NCI-H146 treated with DMSO at 0.1 percent for 48 hours (cell line): ENCODE measurements around the gene NAALADL2.
"Not testable (repeated sequence)": the region's sequence is repeated elsewhere in the genome, so short reads cannot be mapped to it uniquely, and the experiment has no call there.

Experiments used
- DNase-seq: peaks from one replicate; lab custom pipeline; 2025; ENCODE audit not compliant: unreplicated experiment; lab: John Stamatoyannopoulos, UW

The NAALADL2 gene

GRCh38 chr3:175460849-175461399 lies 601.8 kb downstream of the NAALADL2 start:
- not testable (repeated sequence) for DNase-seq

- DNase-seq: no peak
Observed at GRCh38 chr3:175464362-175464761, 605.2 kb downstream of the NAALADL2 start.

- no peak for DNase-seq
Observed at GRCh38 chr3:175469124-175469523, 610.0 kb downstream of the NAALADL2 start.

GRCh38 chr3:175475765-175476164 lies 616.6 kb downstream of the NAALADL2 start:
- no peak for DNase-seq

- DNase-seq: no peak
Observed at GRCh38 chr3:175476489-175476888, 617.4 kb downstream of the NAALADL2 start.

- DNase-seq: no peak
Observed at GRCh38 chr3:175477651-175478224, 618.6 kb downstream of the NAALADL2 start.

GRCh38 chr3:175478301-175478700 lies 619.2 kb downstream of the NAALADL2 start:
- DNase-seq: no peak

GRCh38 chr3:175479175-175479574 lies 620.0 kb downstream of the NAALADL2 start:
- DNase-seq: no peak

- no peak for DNase-seq
Observed at GRCh38 chr3:175479800-175480199, 620.7 kb downstream of the NAALADL2 start.

- no peak for DNase-seq
Observed at GRCh38 chr3:175484666-175485065, 625.5 kb downstream of the NAALADL2 start.

GRCh38 chr3:175485436-175485835 lies 626.3 kb downstream of the NAALADL2 start:
- DNase-seq: no peak

- no peak for DNase-seq
Observed at GRCh38 chr3:175486255-175486654, 627.1 kb downstream of the NAALADL2 start.

- no peak for DNase-seq
Observed at GRCh38 chr3:175489406-175489805, 630.3 kb downstream of the NAALADL2 start.

GRCh38 chr3:175493301-175493700 lies 634.2 kb downstream of the NAALADL2 start:
- DNase-seq: no peak

GRCh38 chr3:175495331-175495730 lies 636.2 kb downstream of the NAALADL2 start:
- DNase-seq: no peak

- no peak for DNase-seq
Observed at GRCh38 chr3:175502155-175502554, 643.0 kb downstream of the NAALADL2 start.

- DNase-seq: no peak
Observed at GRCh38 chr3:175511219-175511785, 652.2 kb downstream of the NAALADL2 start.

GRCh38 chr3:175512700-175513099 lies 653.6 kb downstream of the NAALADL2 start:
- DNase-seq: no peak

GRCh38 chr3:175518459-175518858 lies 659.3 kb downstream of the NAALADL2 start:
- DNase-seq: no peak

- DNase-seq: no peak
Observed at GRCh38 chr3:175521406-175521805, 662.3 kb downstream of the NAALADL2 start.

- DNase-seq: no peak
Observed at GRCh38 chr3:175526191-175526590, 667.1 kb downstream of the NAALADL2 start.

GRCh38 chr3:175526609-175527280 lies 667.6 kb downstream of the NAALADL2 start:
- no peak for DNase-seq
